ENCODE results near the gene TRIM62.

Gene TRIM62

GRCh38 chr1:33148615-33149014, 33.2 kb downstream of the TRIM62 start:
- no peak for TF ChIP-seq CTCF (IDR thresholded peaks at IDR 0.05)
- H2AFZ ChIP-seq: no peak overlapping the region
- H3K27me3 ChIP-seq (ENCODE audit: control insufficient read depth, insufficient read depth, low read length): no peaks in the 10 kb centered on the region
- no peak overlapping the region for H3K4me3 ChIP-seq (ENCODE audit: low read depth, low read length)
- no peak overlapping the region for H3K9ac ChIP-seq
- H3K4me1 ChIP-seq: no peaks in the 10 kb centered on the region
- H3K4me2 ChIP-seq (ENCODE audit: low read length): no peak overlapping the region
- H3K9me3 ChIP-seq (ENCODE audit: control insufficient read depth, low read length): no peaks in the 10 kb centered on the region
- H3K27ac ChIP-seq: no peak overlapping the region
- no peaks in the 10 kb centered on the region for H3K36me3 ChIP-seq (ENCODE audit: control insufficient read depth, insufficient read depth, low read length)
- no peaks in the 10 kb centered on the region for H3K79me2 ChIP-seq

- Histone ChIP-seq H3K36me3 (ENCODE audit: control insufficient read depth, insufficient read depth, low read length) (no peaks in the 10 kb centered on the region), H3K4me2 (ENCODE audit: low read length) (no peak overlapping the region), H3K9me3 (ENCODE audit: control insufficient read depth, low read length) (no peaks in the 10 kb centered on the region)
Measured at GRCh38 chr1:33147997-33148314, 33.9 kb downstream of the TRIM62 start.

GRCh38 chr1:33147275-33147996, 34.4 kb downstream of the TRIM62 start:
- no peaks in the 10 kb centered on the region for H3K36me3 ChIP-seq (ENCODE audit: control insufficient read depth, insufficient read depth, low read length)
- no peaks in the 10 kb centered on the region for H3K4me1 ChIP-seq
- H3K27ac ChIP-seq: no peak overlapping the region
- H3K4me3 ChIP-seq (ENCODE audit: low read depth, low read length): no peak overlapping the region
- no peaks in the 10 kb centered on the region for H3K9me3 ChIP-seq (ENCODE audit: control insufficient read depth, low read length)
- H2AFZ ChIP-seq: no peak overlapping the region
- no peaks in the 10 kb centered on the region for H3K79me2 ChIP-seq
- no peaks in the 10 kb centered on the region for H3K27me3 ChIP-seq (ENCODE audit: control insufficient read depth, insufficient read depth, low read length)
- H3K9ac ChIP-seq: no peak overlapping the region
- no peak for TF ChIP-seq CTCF (IDR thresholded peaks at IDR 0.05)
- H3K4me2 ChIP-seq (ENCODE audit: low read length): no peak overlapping the region

More at GRCh38 chr1:33147997-33148314, 33.9 kb downstream of the TRIM62 start:
- H3K4me3 ChIP-seq (ENCODE audit: low read depth, low read length): no peak overlapping the region
- no peaks in the 10 kb centered on the region for H3K79me2 ChIP-seq
- H2AFZ ChIP-seq: no peak overlapping the region
- no peak overlapping the region for H3K9ac ChIP-seq
- H3K27ac ChIP-seq: no peak overlapping the region
- no peaks in the 10 kb centered on the region for H3K27me3 ChIP-seq (ENCODE audit: control insufficient read depth, insufficient read depth, low read length)
- H3K4me1 ChIP-seq: no peaks in the 10 kb centered on the region
- TF ChIP-seq CTCF (IDR thresholded peaks at IDR 0.05): no peak

- H3K4me2 ChIP-seq (ENCODE audit: low read length): no peak overlapping the region
- H3K9ac ChIP-seq: no peak overlapping the region
- no peak overlapping the region for H3K4me3 ChIP-seq (ENCODE audit: low read depth, low read length)
- no peak for TF ChIP-seq CTCF (IDR thresholded peaks at IDR 0.05)
- no peak overlapping the region for H2AFZ ChIP-seq
- no peaks in the 10 kb centered on the region for H3K36me3 ChIP-seq (ENCODE audit: control insufficient read depth, insufficient read depth, low read length)
- no peaks in the 10 kb centered on the region for H3K27me3 ChIP-seq (ENCODE audit: control insufficient read depth, insufficient read depth, low read length)
- H3K4me1 ChIP-seq: no peaks in the 10 kb centered on the region
- H3K27ac ChIP-seq: no peak overlapping the region
- H3K79me2 ChIP-seq: no peaks in the 10 kb centered on the region
- no peaks in the 10 kb centered on the region for H3K9me3 ChIP-seq (ENCODE audit: control insufficient read depth, low read length)
Measured at GRCh38 chr1:33146003-33146402, 35.8 kb downstream of the TRIM62 start.

GRCh38 chr1:33143698-33144097, 38.1 kb downstream of the TRIM62 start:
- Histone ChIP-seq H3K9ac (no peak overlapping the region), H3K27ac (no peak overlapping the region)
- no peak for TF ChIP-seq CTCF (IDR thresholded peaks at IDR 0.05)

More at GRCh38 chr1:33143698-33144097, 38.1 kb downstream of the TRIM62 start:
- Histone ChIP-seq H3K79me2 (no peaks in the 10 kb centered on the region), H3K36me3 (ENCODE audit: control insufficient read depth, insufficient read depth, low read length) (no peaks in the 10 kb centered on the region), H3K4me1 (no peaks in the 10 kb centered on the region), H3K4me2 (ENCODE audit: low read length) (no peak overlapping the region), H3K27me3 (ENCODE audit: control insufficient read depth, insufficient read depth, low read length) (no peaks in the 10 kb centered on the region), H2AFZ (no peak overlapping the region), H3K4me3 (ENCODE audit: low read depth, low read length) (no peak overlapping the region), H3K9me3 (ENCODE audit: control insufficient read depth, low read length) (no peaks in the 10 kb centered on the region)
